ENCODE data around the gene LNP1. TPM values are rescaled to one million over a fixed set of nuclear protein-coding genes. Genes with fewer than 3 reads are reported as not detected.

The LNP1 gene
- polyA plus RNA-seq, 2 of the 4 experiments (the other 2 are of a cell fraction) = 1.3 to 2.0 TPM

- H3K4me3 ChIP-seq = no peak overlapping the region
Measured at GRCh38 chr3:100352296-100353231, 48.8 kb upstream of the LNP1 start.

GRCh38 chr3:100354850-100355249 is 46.5 kb upstream of the LNP1 start:
- ChIA-PET CTCF (interaction anchor here (0.6 to 1.2 kb wide), 5 partner anchors 8 to 1232 kb away, joined by 3 to 4 read pairs (median 3); no protein-coding TSS in a partner anchor), POLR2A (no interaction called here)
- Histone ChIP-seq H3K4me3 (no peak overlapping the region), H3K9me3 (no peaks in the 10 kb centered on the region; the same call in 2 of the 3 replicates), H3K4me2 (no peak overlapping the region), H3K4me1 (no peaks in the 10 kb centered on the region), H3K27ac (no peak overlapping the region)
- 98% methylated on average over 3 of the region's 3 CpGs for WGBS (ENCODE audit: missing lambda C conversion rate)
- ATAC-seq (no peak), FAIRE-seq (no peak), DNase-seq (ENCODE audit: low read depth in 1 of 2, low spot score in 1 of 2) (no peak)
- TF ChIP-seq FOXS1 (CRISPR knock-in tag; IDR thresholded peaks at IDR 0.05) (no peak), MAFK (IDR thresholded peaks at IDR 0.05; ENCODE audit: partially characterized antibody) (no peak), FOSL2 (IDR thresholded peaks at IDR 0.05) (no peak), FOSL2 (CRISPR knock-in tag; IDR thresholded peaks at IDR 0.05) (no peak), ZFP36 (IDR thresholded peaks at IDR 0.05; ENCODE audit: borderline replicate concordance, partially characterized antibody) (no peak), ELK1 (IDR thresholded peaks at IDR 0.05; ENCODE audit: low read depth, low read length) (no peak), ESRRA (IDR thresholded peaks at IDR 0.05; ENCODE audit: borderline replicate concordance, low read length) (no peak), RAD21 (conservative IDR thresholded peaks at IDR 0.05 in 1 of 2, IDR thresholded peaks at IDR 0.05 in 1 of 2) (no peak), NFE2L2 (conservative IDR thresholded peaks at IDR 0.05; ENCODE audit: low read length) (no peak), HOXB5 (CRISPR knock-in tag; IDR thresholded peaks at IDR 0.05) (no peak)

More at GRCh38 chr3:100352296-100353231, 48.8 kb upstream of the LNP1 start:
- ATAC-seq = no peak; a peak in 2 of 6 replicates
- Histone ChIP-seq H3K4me1 (no peaks in the 10 kb centered on the region), H3K9me3 (no peaks in the 10 kb centered on the region; the same call in 2 of the 3 replicates), H3K4me2 (no peak overlapping the region), H3K27ac (no peak overlapping the region)
- CTCF ChIA-PET = no interaction called here
- POLR2A ChIA-PET = no interaction called here
- TF ChIP-seq ZNF302 (CRISPR knock-in tag; IDR thresholded peaks at IDR 0.05) (no peak), CTCF (IDR thresholded peaks at IDR 0.05) (no peak), FOXS1 (CRISPR knock-in tag; IDR thresholded peaks at IDR 0.05) (no peak), EHMT2 (IDR thresholded peaks at IDR 0.05; ENCODE audit: low read depth) (no peak), CBX2 (IDR thresholded peaks at IDR 0.05; ENCODE audit: borderline replicate concordance, low read depth) (no peak), FOSL2 (IDR thresholded peaks at IDR 0.05) (no peak), FOSL2 (CRISPR knock-in tag; IDR thresholded peaks at IDR 0.05) (no peak), HOXB5 (CRISPR knock-in tag; IDR thresholded peaks at IDR 0.05) (no peak), TP53 (CRISPR knock-in tag; IDR thresholded peaks at IDR 0.05) (no peak), ESRRA (IDR thresholded peaks at IDR 0.05; ENCODE audit: borderline replicate concordance, low read length) (no peak), CBX8 (IDR thresholded peaks at IDR 0.05) (no peak), SMC3 (IDR thresholded peaks at IDR 0.05) (no peak), KDM5A (IDR thresholded peaks at IDR 0.05) (no peak), HES2 (IDR thresholded peaks at IDR 0.05) (no peak), ZC3H11A (IDR thresholded peaks at IDR 0.05) (no peak), JUN (IDR thresholded peaks at IDR 0.05) (no peak), REST (IDR thresholded peaks at IDR 0.05) (no peak), CHD2 (IDR thresholded peaks at IDR 0.05; ENCODE audit: low read length, partially characterized antibody) (no peak), PHF8 (IDR thresholded peaks at IDR 0.05; ENCODE audit: borderline replicate concordance, low read depth) (no peak)
- no peak for FAIRE-seq
- no peak for DNase-seq (ENCODE audit: low read depth in 1 of 2, low spot score in 1 of 2)
- WGBS (ENCODE audit: missing lambda C conversion rate) = 92% methylated on average over 10 of the region's 10 CpGs
